Mucosa of stomach (tissue), 1 donor: ENCODE results near the gene SLC5A10.
"Not testable (repeated sequence)": the region's sequence is repeated elsewhere in the genome, so short reads cannot be mapped to it uniquely, and the experiment has no call there.

Source experiments
- H3K27me3 ChIP-seq: one replicate; pipeline ENCODE4 v1.7.0; 2013; ENCODE audit warnings: mild to moderate bottlenecking, low read length; ENCODE audit not compliant: control insufficient read depth, insufficient read depth
- H3K36me3 ChIP-seq: one replicate; pipeline ENCODE4 v1.7.0; 2013; ENCODE audit warnings: low read length; ENCODE audit not compliant: control insufficient read depth, insufficient read depth
- H3K4me1 ChIP-seq: one replicate; pipeline ENCODE4 v1.7.0; 2013; ENCODE audit warnings: mild to moderate bottlenecking, low read length; ENCODE audit not compliant: control insufficient read depth, insufficient read depth
- H3K4me3 ChIP-seq: one replicate; pipeline ENCODE4 v1.7.0; 2013; ENCODE audit warnings: low read length
- H3K9ac ChIP-seq: one replicate; pipeline ENCODE4 v1.7.0; 2013; ENCODE audit warnings: mild to moderate bottlenecking, low read length, moderate library complexity
- H3K9me3 ChIP-seq: one replicate; pipeline ENCODE4 v1.7.0; 2013; ENCODE audit warnings: mild to moderate bottlenecking, low read length, moderate library complexity; ENCODE audit not compliant: control insufficient read depth
- donor health status: Pancreatic carcinoma.

Gene SLC5A10

GRCh38 chr17:19062718-19063325 is 110.9 kb downstream of the SLC5A10 start:
- not testable (repeated sequence) for H3K4me1 ChIP-seq

GRCh38 chr17:19063326-19063956 is 111.5 kb downstream of the SLC5A10 start:
- H3K9ac ChIP-seq, H3K27me3 ChIP-seq, H3K36me3 ChIP-seq, H3K9me3 ChIP-seq, H3K4me3 ChIP-seq, H3K4me1 ChIP-seq: not testable (repeated sequence)

More at GRCh38 chr17:19062718-19063325, 110.9 kb downstream of the SLC5A10 start:
- not testable (repeated sequence) for H3K27me3 ChIP-seq, H3K36me3 ChIP-seq, H3K9ac ChIP-seq, H3K4me3 ChIP-seq, H3K9me3 ChIP-seq

GRCh38 chr17:19064378-19064777 is 112.4 kb downstream of the SLC5A10 start:
- not testable (repeated sequence) for H3K36me3 ChIP-seq, H3K9me3 ChIP-seq, H3K4me1 ChIP-seq, H3K27me3 ChIP-seq, H3K4me3 ChIP-seq, H3K9ac ChIP-seq

- not testable (repeated sequence) for H3K4me1 ChIP-seq, H3K27me3 ChIP-seq, H3K9ac ChIP-seq, H3K4me3 ChIP-seq, H3K36me3 ChIP-seq, H3K9me3 ChIP-seq
Measured at GRCh38 chr17:19070318-19071168, 118.6 kb downstream of the SLC5A10 start.
